ENCODE results near the gene NME7.
"Not testable (repeated sequence)": the region's sequence is repeated elsewhere in the genome, so short reads cannot be mapped to it uniquely, and the experiment has no call there.

The NME7 gene

GRCh38 chr1:169217636-169218035, 150.0 kb downstream of the NME7 start:
- DNase-seq (ENCODE audit: low spot score), result no peak

DNA sequence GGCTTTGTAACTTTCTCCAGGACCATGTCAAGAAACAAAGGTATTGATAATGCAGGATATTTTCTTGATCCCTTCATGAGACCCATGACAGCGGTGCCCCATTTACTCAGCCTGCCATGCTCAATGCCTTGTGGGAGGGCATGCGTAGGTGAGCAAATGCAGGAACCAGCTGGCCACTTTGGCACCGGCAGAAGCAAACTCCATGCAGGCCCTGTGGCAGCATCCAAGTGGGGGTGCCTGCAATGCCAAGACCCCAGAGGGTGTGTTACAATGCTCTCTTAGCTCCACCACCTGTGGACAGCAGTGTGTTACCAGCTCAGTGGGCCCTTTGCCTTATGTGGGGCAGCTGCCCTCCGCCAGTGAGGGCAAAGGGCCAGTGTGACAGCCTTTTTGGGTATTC, 153.0 kb downstream of the NME7 start:
- no peak for DNase-seq (ENCODE audit: low spot score)

DNA sequence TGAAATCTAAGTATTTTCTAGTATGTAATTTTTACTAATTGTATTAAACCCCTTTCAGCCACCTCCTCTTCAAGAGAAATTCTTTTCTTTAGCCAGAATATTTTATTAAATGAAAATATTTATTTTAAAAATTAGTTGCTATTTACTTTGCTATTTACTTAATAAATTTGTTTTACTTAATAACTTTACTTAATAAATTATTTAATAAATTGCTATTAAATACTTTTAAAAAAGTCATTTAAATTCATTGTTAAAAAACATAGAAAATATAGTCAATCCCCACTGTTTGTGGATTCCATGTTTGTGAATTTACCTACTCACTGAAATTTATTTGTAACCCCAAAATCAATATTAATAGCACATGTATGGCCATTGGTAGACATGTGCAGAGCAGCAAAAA, 155.5 kb downstream of the NME7 start:
- no peak for DNase-seq (ENCODE audit: low spot score)

- DNase-seq (ENCODE audit: low spot score), result no peak
These were observed 159.6 kb downstream of the NME7 start for GRCh38 chr1:169207797-169208520.

GRCh38 chr1:169204157-169204556, 163.4 kb downstream of the NME7 start:
- DNase-seq (ENCODE audit: low spot score), result no peak

GRCh38 chr1:169202791-169203665, 164.6 kb downstream of the NME7 start:
- DNase-seq (ENCODE audit: low spot score), result no peak

DNA sequence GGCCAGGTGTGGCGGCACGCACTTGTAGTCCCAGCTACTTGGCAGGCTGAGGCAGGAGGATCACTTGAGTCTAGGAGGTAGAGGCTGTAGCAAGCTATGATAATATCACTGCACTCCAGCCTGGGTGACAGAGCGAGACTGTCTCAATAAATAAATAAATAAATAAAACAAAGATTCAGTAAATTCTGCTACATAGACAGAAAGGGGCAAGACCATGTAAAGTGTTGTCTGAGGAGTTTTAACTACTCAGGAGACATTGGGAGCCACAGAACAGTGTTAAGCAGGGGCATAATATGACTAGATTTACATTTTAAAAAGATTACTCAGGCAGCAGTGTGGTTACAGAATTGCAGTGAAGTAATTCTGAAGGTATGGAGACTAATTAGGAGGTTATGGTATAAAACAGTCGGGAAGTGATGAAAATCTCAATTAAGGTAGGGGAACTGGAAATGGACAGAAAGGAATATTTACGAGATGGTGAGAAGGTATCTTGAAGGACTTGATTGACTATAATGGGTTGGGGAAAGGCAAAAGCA, 166.4 kb downstream of the NME7 start:
- no peak for DNase-seq (ENCODE audit: low spot score)

DNA sequence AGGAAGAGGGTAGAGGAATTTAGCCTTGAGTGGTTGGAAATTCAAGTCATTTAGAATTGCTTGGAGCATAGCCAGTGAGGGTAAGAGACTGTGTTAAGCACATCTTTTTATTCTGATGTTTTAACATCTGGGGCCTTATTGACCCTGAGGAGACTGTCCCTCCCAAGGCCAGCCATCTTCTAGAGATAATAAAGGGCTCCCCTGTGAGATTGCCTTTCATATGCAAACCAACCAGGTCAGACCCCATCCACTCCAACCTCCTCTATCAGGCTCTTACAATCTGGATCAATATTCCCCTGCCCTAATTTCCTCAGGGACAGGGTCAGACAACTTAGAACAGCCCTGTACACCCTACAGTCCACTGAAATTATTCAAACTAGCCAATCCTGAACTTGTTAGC, 167.3 kb downstream of the NME7 start:
- no peak for DNase-seq (ENCODE audit: low spot score)

GRCh38 chr1:169196581-169196980, 171.0 kb downstream of the NME7 start:
- no peak for DNase-seq (ENCODE audit: low spot score)

DNA sequence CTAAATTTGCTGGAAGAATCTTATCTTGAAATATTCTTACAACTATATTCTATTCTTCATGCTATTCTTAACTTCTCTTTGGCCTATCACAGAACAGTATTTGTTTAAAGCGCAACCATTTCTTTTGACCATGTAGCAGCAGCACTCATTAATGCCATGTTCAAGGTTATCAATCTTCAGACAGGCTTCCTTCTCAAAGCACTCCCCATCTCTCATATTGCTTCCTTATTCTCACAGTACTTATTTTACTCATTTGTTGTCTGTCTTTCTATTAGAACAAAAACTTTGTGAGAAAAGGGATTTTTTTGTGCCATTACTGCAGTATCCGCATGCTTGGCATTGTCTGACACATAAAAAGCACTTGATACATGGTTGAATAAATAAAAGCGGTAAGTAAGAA, 171.4 kb downstream of the NME7 start:
- DNase-seq (ENCODE audit: low spot score), result no peak

GRCh38 chr1:169193191-169193850, 174.3 kb downstream of the NME7 start:
- no peak for DNase-seq (ENCODE audit: low spot score)

DNA sequence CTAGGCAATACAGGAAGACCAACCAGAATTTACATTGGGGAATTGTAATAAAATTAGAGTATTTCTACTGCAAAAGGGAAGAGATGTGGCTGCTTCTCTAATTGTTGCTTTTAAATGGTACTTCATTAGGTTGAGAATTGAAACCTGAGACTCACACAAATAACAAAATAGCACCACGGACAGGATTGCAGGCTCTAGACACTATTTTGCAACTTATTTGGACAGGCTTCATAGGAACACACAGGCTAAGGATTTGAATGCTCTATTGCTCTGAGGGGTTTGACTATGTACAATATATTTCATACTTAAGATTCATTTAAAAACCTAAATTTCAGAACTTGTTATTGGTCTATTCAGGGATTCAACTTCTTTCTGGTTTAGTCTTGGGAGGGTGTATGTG, 181.5 kb downstream of the NME7 start:
- no peak for DNase-seq (ENCODE audit: low spot score)

DNA sequence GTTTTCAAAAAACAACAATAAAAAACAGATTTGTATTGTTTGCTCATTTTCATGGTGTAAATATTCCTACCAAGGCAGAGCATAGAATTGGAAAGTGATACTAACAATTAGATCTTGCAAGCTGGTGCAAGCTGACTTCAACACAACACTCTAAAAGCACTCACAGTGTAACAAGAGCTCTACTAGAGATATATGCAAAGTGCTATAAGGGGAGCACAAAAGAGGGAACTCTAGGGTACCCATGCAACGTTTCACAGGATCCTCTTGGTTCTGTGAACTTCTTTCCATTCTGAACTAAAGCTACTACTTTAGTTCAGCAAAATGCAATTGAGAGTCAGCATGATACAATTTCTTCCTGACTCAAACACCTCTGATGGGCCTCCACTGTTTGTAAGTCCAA, 182.8 kb downstream of the NME7 start:
- DNase-seq (ENCODE audit: low spot score), result no peak

GRCh38 chr1:169180174-169180573, 187.4 kb downstream of the NME7 start:
- DNase-seq (ENCODE audit: low spot score), result no peak

DNA sequence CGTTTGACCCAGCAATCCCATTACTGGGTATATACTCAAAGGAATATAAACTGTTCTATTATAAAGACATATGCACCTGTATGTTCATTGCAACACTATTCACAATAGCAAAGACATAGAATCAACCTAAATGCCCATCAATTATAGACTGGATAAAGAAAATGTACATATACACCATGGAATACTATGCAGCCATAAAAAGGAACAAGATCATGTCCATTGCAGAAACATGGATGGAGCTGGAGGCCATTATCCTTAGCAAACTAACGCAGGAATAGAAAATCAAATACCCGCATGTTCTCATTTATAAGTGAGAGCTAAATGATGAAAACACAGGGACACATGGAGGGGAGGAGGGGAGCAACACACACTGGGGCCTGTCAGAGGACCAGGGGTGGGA, 188.2 kb downstream of the NME7 start:
- DNase-seq (ENCODE audit: low spot score), result not testable (repeated sequence)

- DNase-seq (ENCODE audit: low spot score), result no peak
These were observed 192.1 kb downstream of the NME7 start for GRCh38 chr1:169175461-169175860.

DNA sequence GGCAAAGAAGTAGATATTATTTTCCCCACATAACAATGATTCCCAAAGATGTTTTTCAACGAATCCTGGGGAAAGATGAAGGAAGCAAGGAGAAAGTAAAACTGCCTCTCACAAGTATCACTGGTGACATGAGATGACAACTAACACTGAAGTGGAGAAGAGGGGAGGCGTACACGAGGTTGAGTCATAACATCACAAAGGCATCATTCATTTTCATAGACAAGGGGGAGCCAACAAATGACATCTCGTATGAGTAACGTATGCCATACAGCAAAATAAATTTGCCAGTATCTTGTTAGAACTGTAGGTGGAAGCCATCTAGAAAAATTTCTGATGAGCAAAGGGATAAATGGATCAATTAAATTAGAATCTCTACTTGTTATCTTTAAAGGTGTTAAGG, 204.5 kb downstream of the NME7 start:
- no peak for DNase-seq (ENCODE audit: low spot score)

- no peak for DNase-seq (ENCODE audit: low spot score)
These were observed 206.0 kb downstream of the NME7 start for GRCh38 chr1:169161496-169162194.

DNA sequence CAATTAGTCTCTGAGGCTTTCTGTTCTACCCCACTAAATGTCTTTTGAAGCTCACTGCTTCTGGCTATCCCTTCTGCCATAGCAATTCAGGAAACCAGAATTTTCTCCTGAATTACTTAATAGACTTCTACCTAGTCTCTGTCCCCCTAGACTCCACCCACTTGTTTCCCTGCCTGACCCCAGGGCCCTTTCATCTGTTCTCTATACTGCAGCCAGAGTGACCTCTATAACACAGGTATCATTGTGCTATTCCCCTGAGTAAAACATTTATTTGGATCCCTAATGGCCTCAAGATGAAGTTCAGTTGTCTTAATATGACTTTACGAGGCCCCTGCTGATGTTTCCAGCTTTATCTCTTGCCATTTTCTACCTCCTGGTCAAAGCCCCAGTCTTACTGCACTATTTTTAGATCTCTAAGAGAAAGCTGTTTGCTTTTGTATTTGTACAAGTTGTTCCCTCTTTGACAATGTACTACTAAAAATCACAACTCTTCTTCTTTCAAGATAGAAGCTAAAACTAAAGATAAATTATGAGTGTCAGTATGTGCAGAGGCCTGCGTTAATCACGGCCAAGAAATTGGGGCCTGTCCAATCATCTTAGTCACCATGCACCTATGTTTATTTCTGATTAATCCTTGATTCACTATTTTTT, 206.6 kb downstream of the NME7 start:
- DNase-seq (ENCODE audit: low spot score), result no peak

- no peak for DNase-seq (ENCODE audit: low spot score)
These were observed 211.0 kb downstream of the NME7 start for GRCh38 chr1:169156580-169156979.

GRCh38 chr1:169155675-169156074, 211.9 kb downstream of the NME7 start:
- no peak for DNase-seq (ENCODE audit: low spot score)

Data from germinal center (tissue), 1 donor.